ENCODE results near the gene HOATZ.

The HOATZ gene

GRCh38 chr11:111479666-111480065, 34.9 kb upstream of the HOATZ start:
- Histone ChIP-seq H3K4me1 (ENCODE audit: insufficient read depth, low read length, severe bottlenecking) (no peaks in the 10 kb centered on the region), H3K36me3 (ENCODE audit: insufficient read depth, low read length) (no peaks in the 10 kb centered on the region), H3K4me3 (ENCODE audit: low read depth, low read length, poor library complexity, severe bottlenecking) (no peak overlapping the region), H3F3A (ENCODE audit: insufficient read depth, low read length) (no peaks in the 10 kb centered on the region), H3K27me3 (ENCODE audit: insufficient read depth, low read length) (no peaks in the 10 kb centered on the region; the same call in 1 of the 2 replicates), H3K9ac (ENCODE audit: low read length) (no peak overlapping the region), H3K27ac (ENCODE audit: low read depth, low read length, poor library complexity, severe bottlenecking) (no peak overlapping the region), H3K79me2 (ENCODE audit: insufficient read depth, low read length) (no peaks in the 10 kb centered on the region), H4K20me1 (ENCODE audit: insufficient read depth, low read length) (no peaks in the 10 kb centered on the region), H3K4me2 (ENCODE audit: low read length) (no peak overlapping the region), H3K9me3 (ENCODE audit: low read length) (peaks cover 12% of the 10 kb centered on the region; the same call in 1 of the 2 replicates), H3K9me2 (ENCODE audit: low read depth, low read length) (no peaks in the 10 kb centered on the region; the same call in 1 of the 2 replicates), H2AFZ (ENCODE audit: low read length) (no peak overlapping the region)
- no peak for TF ChIP-seq EZH2 (IDR thresholded peaks at IDR 0.05; ENCODE audit: borderline replicate concordance, low read length)
- TF ChIP-seq, protein P1, sequence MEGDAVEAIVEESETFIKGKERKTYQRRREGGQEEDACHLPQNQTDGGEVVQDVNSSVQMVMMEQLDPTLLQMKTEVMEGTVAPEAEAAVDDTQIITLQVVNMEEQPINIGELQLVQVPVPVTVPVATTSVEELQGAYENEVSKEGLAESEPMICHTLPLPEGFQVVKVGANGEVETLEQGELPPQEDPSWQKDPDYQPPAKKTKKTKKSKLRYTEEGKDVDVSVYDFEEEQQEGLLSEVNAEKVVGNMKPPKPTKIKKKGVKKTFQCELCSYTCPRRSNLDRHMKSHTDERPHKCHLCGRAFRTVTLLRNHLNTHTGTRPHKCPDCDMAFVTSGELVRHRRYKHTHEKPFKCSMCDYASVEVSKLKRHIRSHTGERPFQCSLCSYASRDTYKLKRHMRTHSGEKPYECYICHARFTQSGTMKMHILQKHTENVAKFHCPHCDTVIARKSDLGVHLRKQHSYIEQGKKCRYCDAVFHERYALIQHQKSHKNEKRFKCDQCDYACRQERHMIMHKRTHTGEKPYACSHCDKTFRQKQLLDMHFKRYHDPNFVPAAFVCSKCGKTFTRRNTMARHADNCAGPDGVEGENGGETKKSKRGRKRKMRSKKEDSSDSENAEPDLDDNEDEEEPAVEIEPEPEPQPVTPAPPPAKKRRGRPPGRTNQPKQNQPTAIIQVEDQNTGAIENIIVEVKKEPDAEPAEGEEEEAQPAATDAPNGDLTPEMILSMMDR (IDR thresholded peaks at IDR 0.05; ENCODE audit: low read length), result peak; percentile 28

DNA sequence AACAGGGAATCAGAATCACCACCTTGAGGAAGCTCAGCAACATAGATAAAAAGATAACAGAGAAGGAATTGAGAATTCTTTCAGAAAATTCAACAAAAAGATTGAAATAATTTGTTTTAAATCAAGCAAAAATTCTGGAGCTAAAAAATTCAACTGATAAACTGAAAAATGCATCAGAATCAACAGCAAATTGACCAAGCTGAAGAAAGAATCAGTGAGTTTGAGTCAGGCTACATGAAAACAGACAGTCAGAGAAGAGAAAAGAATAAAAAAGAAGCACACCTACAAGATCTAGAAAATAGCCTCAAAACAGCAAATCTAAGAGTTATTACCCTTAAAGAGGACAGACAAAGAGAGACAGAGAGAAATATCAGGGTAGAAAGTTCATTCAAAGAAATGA, 31.1 kb upstream of the HOATZ start:
- TF ChIP-seq, protein P1 (IDR thresholded peaks at IDR 0.05; ENCODE audit: low read length), result no peak
- TF ChIP-seq EZH2 (IDR thresholded peaks at IDR 0.05; ENCODE audit: borderline replicate concordance, low read length), result no peak
- Histone ChIP-seq H3K9ac (ENCODE audit: low read length) (no peak overlapping the region), H3K79me2 (ENCODE audit: insufficient read depth, low read length) (no peaks in the 10 kb centered on the region), H4K20me1 (ENCODE audit: insufficient read depth, low read length) (no peaks in the 10 kb centered on the region), H3K27me3 (ENCODE audit: insufficient read depth, low read length) (no peaks in the 10 kb centered on the region), H3K4me2 (ENCODE audit: low read length) (no peak overlapping the region), H3K4me3 (ENCODE audit: low read depth, low read length, poor library complexity, severe bottlenecking) (no peak overlapping the region), H3K27ac (ENCODE audit: low read depth, low read length, poor library complexity, severe bottlenecking) (no peak overlapping the region), H3K4me1 (ENCODE audit: insufficient read depth, low read length, severe bottlenecking) (no peaks in the 10 kb centered on the region), H2AFZ (ENCODE audit: low read length) (no peak overlapping the region), H3K36me3 (ENCODE audit: insufficient read depth, low read length) (no peaks in the 10 kb centered on the region), H3K9me3 (ENCODE audit: low read length) (peaks cover 17% of the 10 kb centered on the region; the same call in 1 of the 2 replicates), H3F3A (ENCODE audit: insufficient read depth, low read length) (no peaks in the 10 kb centered on the region), H3K9me2 (ENCODE audit: low read depth, low read length) (no peaks in the 10 kb centered on the region; the same call in 1 of the 2 replicates)

GRCh38 chr11:111490496-111490895, 24.1 kb upstream of the HOATZ start:
- no peaks in the 10 kb centered on the region for H3F3A ChIP-seq (ENCODE audit: insufficient read depth, low read length)
- H3K4me2 ChIP-seq (ENCODE audit: low read length), result no peak overlapping the region
- no peaks in the 10 kb centered on the region for H3K9me2 ChIP-seq (ENCODE audit: low read depth, low read length)
- H4K20me1 ChIP-seq (ENCODE audit: insufficient read depth, low read length), result no peaks in the 10 kb centered on the region
- no peaks in the 10 kb centered on the region for H3K36me3 ChIP-seq (ENCODE audit: insufficient read depth, low read length)
- no peaks in the 10 kb centered on the region for H3K79me2 ChIP-seq (ENCODE audit: insufficient read depth, low read length)
- H3K27me3 ChIP-seq (ENCODE audit: insufficient read depth, low read length), result no peaks in the 10 kb centered on the region
- H3K9ac ChIP-seq (ENCODE audit: low read length), result no peak overlapping the region
- H3K9me3 ChIP-seq (ENCODE audit: low read length), result peaks cover 7% of the 10 kb centered on the region; the same call in 1 of the 2 replicates
- H3K27ac ChIP-seq (ENCODE audit: low read depth, low read length, poor library complexity, severe bottlenecking), result no peak overlapping the region
- TF ChIP-seq, protein P1 (IDR thresholded peaks at IDR 0.05; ENCODE audit: low read length), result no peak
- TF ChIP-seq EZH2 (IDR thresholded peaks at IDR 0.05; ENCODE audit: borderline replicate concordance, low read length), result no peak
- no peak overlapping the region for H2AFZ ChIP-seq (ENCODE audit: low read length)
- no peaks in the 10 kb centered on the region for H3K4me1 ChIP-seq (ENCODE audit: insufficient read depth, low read length, severe bottlenecking)
- H3K4me3 ChIP-seq (ENCODE audit: low read depth, low read length, poor library complexity, severe bottlenecking), result no peak overlapping the region
